Femur (tissue), 1 donor: ENCODE results near the gene SDF4.

Experiments
- DNase-seq: peaks from one replicate; pipeline ENCODE4 v3.0.0-alpha.2; 2017

SDF4 gene, protein sequence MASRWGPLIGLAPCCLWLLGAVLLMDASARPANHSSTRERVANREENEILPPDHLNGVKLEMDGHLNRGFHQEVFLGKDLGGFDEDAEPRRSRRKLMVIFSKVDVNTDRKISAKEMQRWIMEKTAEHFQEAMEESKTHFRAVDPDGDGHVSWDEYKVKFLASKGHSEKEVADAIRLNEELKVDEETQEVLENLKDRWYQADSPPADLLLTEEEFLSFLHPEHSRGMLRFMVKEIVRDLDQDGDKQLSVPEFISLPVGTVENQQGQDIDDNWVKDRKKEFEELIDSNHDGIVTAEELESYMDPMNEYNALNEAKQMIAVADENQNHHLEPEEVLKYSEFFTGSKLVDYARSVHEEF

DNA sequence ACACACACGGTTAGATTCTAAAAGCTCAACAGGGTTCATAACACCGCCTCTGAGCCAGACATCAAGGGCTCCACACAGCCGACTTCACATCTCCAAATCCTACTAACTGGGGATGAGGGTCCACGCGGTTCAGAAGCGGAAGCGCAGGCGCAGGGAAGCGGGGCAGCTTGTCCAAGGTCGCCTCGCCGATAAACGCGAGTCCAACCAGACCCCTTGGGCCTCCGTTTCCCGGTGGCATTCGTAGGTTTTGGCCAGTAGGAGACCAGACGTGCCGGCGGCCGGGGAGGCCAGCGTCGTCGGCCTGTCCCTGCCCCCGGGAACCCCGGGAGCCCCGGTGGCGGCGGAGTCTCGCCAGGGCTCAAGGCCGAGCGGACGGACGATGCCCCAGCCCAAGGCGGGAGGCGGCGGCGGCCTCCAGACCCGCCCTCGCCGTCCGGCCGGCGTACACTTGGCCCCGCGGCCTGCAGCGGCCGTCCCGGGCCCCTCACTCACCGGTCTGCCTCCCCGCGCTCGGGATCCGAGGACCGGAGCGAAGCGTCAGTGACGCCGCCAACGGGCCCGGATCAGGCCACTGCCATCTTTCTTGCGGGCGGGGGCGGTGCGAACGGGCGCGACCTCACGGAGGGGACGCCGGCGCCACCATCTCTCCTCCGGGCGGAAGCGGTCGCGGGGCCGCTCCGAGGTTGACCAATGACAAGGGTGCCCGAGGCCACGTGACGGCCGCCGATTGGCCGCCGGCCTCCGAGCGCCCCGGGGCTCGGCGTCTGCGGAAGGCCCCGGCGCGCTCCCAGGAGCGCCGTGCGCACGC is at the start of gene SDF4:
TSS of gene SDF4 (minus strand) at position 602 of the 808 bp plus-strand sequence. CDS start 3,229 bp downstream, outside the sequence.
- peak; percentile 97 for DNase-seq

DNA sequence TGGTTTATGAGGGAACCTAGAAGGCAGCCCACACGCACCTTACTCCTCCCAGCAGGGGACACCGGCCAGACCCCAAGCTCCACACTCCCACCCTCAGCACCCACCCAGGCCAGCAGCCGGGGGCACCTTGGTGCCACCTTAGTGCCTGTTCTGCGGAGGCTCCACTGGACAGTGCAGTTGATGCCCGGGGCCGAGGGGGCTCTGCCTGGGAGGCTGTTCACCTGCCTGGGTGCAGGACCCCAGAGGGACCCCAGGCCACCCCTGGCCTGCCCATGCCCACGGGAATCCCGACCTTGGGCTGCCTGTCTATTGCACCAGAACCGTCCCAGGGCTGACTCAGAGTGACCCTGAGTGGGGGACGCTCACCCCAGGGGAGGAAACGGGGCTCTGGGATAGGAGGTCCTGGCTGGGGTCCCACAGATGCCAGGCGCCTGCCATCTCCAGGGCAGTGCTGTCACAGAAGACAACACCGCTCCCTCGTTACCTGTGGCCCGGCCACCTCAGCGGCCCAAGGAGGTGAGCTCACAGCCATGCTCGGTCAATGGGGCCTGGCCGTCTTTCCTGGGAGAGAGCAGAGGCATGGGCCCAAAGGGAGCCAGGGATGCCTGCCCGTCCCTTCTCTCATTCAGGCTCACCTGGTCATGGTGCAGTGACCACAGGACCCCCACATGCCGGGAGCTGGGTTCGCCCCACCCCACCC is 49.1 kb upstream of the SDF4 start:
- DNase-seq = no peak

DNA sequence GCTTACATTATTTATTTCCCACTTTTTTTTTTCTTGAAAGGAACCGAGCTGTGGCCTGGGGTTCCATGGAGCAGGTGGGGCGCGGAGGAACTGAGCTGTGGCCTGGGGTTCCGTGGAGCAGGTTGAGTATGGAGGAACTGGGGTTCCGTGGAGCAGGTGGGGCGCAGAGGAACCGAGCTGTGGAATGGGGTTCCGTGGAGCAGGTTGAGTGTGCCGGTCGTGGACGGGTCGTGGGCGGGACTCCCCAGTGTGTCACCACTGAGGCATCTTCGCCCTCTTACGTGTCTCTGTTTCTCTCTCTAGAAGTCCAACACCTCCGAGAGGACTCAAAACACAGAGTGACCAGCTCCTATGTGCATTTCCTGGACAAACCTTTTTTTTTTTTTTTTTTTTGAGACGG is 47.2 kb upstream of the SDF4 start:
- no peak for DNase-seq

DNA sequence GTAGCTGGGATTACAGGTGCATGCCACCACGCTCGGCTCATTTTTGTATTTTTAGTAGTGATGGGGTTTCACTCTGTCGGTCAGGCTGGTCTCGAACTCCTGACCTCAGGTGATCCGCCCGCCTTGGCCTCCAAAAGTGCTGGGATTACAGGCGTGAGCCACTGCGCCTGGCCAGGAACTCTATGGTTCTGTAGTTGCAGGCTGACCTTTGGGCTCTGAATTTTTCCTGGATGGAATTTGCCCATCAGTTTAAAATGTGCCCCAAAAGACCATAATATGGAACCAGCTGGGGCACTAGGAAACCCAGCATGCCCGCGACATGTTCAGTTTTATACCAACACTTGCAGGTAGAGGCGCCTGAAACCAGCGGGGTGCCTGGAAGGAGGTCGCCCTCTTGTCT is 46.8 kb upstream of the SDF4 start:
- no peak for DNase-seq

DNA sequence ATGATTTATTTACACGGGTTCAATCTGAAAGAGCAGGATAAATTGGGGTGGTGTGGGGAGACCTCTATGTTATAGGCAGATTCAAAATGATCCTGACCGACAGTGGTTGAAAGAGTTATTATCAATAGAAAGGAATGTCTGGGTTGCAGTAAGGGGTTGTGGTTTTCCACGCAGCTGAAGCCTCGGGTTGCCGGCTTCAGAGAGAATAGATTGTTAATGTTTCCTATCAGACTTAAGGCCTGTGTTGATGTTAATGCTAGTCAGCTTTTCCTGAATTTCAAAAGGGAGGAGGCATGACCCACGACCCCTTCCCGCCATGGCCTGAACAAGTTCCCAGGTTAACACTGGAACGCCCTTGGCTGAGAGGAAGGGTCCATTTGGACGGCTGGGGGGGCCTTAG is 44.0 kb upstream of the SDF4 start:
- no peak for DNase-seq

DNA sequence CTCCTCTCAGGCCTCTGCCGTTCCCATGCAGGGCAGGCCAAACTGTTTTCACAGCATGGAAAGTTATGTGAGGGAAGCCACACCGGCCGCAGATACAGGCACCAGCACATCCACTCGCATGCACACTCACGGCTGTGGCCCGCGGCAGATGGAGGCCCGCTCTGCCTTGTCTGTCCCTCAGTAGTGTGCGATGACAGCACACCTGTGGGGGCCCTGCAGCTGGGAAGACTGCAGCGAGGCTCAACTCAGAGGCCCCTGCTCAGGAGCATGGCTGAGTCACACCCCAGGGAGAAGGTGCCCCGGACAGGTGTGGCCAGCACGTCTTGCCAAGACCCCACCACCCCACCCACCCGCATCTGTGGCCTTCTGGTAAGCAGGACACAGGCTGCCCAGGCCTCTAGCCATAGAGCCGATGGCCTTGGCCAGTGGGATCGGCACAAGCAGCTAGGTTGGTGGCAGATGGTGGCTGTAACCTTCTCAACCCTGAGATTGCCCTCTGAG is 43.2 kb upstream of the SDF4 start:
- DNase-seq = no peak

DNA sequence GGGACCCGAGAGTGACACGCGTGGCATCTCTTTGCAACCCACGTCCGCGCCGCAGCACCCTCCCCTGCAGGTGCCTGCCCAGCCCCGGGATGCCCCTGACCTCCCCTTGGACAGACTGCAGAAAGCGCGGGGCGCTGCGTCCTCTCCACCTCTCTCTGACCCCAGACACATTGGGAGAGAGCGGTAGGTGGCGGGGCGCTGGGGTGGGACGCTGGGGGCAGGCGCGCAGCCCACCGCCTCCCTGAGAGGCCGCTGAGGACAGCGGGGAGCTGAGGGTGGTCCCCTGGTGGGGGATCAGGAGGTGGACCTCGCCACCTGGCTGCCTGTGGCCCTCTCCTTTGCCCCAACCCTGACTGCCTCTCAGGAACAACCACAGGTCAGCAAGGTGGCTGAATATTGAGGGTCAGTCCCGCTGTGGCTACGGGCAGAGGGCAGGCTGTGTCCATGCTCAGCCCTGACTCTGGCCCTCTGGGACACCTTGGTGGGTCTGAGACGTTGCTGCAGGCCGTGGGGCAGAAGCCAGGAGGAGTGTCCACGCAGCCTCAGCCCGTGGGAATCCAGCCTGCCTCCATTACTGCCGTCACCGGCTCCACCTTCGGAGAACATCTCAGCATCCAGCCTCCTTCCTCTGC is 42.6 kb upstream of the SDF4 start:
- no peak for DNase-seq

DNA sequence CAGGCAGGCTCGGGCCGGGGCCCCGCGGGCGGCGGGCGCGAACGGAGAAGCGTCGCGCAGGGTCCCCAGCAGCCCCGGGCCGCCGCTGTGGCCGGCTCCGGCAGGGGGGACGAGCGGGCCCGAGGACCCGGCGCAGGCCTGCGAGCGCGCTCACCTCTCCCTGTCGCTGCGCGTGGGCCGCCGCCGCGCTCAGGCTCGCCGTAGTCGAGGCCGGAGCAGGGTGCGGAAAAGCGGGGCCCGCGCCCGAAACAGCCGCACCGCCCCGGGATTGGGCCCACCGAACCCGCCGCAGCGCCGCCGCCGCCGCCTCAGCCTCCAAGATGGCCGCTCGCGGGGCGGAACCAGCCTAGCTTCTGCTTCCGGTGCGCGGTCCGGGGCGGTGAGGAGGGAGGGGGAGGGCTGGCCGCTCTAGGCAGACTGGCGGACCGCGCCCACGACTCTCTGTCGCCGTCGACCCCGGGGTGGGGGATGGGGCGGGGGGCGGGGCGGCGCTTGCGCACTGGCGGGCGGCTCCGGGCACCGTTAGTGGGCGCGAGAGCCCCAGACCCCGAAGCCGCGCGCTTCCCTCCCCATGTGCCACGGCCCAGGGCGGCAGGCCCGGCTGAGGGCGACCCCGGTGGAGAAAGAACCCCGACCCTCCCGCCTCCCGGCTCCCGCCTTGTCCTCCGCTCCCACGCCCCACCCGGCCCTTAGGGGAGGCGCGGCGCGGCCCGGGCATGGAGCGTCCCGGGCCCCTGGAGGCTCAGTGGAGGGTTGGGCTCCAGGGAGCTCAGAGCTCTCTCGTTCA is 41.9 kb upstream of the SDF4 start, which contains the start of gene UBE2J2:
TSS of gene UBE2J2 (minus strand) at position 343 of the 787 bp plus-strand sequence. CDS start 5,862 bp downstream, outside the sequence.
- DNase-seq = peak; percentile 96

DNA sequence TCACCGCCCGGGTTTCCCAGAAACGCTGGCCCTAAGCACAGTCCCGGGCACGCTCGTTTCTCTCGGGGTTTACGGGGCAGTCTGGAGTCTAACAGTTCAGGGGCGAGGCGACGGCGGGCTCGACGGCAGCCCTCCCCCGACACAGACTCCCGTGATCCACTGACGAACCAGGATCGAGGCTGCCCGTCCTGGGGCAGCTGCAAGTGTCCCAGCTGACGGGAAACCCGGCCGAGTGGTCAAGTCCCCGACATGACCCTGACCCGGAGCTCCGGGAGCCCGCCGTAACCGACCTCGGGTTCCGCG is 41.4 kb upstream of the SDF4 start:
- no peak for DNase-seq

DNA sequence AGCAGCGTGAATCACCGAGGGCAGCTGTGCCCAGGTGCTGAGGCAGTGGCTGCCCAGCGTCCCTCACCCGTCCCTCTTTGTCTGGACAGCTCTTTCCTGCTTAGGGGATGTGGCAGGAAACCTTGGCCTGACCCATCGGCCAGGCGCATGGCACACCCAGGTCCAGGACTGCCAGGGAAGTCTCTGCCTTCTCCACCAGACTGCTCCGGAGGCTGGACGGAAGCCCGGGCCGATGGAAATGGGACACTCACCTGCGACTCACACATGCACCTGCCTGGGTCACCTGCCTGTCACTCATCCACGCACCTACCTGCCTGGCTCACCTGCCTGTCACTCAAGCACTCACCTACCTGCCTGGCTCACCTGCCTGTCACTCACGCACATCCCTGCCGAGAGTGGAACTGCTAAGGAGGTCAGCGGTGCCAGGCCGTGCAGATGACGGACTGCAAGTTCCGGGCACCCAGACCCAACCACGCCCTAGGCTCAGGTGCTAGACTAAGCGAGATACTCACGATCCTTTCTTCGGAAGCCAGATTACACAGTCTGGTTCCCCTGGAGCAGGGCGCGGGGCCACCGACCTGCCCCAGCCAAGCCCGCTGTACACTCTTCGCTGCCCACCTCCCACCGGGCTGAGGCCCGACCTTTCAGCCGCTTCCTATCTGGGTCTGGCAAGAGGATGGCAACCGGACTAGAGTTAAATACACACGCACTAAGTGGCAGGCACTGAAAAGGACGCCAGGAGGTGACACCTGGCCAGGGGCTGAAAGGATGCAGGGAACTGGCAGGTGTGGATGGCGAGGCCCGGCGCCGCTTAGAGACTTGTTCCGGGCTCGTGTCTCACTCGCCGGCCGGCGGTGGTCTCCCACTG is 40.8 kb upstream of the SDF4 start:
- DNase-seq = no peak

DNA sequence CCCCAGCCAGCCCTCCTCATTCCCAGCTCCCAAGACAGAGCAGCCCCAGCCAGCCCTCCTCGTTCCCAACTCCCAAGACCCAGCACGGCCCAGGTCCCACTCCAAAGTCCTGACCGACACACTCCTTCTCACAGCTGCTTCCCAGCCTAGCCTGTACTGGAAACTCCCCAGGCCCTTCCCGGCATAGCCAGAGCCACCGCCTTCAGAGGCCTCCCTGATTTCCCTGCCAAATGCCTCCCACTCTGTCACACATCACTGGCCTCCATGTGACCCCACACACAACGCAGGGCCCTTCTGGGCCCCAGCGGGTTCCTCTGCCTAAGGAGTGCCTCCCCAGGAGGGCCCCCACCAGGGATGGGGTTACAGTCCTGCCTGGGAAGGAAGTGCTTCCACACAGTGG is 39.0 kb upstream of the SDF4 start:
- no peak for DNase-seq

DNA sequence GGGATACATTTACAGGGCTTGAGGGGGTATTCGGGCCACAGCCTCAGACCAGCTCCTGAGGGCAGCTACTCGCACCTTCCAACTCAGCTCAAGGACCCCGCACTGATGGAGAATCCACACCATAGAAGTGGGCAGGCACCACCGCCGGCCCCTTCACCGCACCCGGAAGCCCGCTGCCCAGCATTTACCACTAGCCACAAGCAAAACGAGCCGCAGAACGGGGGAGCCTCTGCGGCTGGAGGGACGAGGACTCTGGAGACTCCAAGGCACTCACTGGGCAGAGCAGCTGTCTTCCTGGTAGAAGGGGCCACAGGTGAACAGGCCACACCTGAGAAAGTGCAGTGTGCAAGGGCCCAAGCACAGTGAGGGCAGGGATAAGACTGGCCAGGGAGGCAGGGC is 36.5 kb upstream of the SDF4 start:
- no peak for DNase-seq

DNA sequence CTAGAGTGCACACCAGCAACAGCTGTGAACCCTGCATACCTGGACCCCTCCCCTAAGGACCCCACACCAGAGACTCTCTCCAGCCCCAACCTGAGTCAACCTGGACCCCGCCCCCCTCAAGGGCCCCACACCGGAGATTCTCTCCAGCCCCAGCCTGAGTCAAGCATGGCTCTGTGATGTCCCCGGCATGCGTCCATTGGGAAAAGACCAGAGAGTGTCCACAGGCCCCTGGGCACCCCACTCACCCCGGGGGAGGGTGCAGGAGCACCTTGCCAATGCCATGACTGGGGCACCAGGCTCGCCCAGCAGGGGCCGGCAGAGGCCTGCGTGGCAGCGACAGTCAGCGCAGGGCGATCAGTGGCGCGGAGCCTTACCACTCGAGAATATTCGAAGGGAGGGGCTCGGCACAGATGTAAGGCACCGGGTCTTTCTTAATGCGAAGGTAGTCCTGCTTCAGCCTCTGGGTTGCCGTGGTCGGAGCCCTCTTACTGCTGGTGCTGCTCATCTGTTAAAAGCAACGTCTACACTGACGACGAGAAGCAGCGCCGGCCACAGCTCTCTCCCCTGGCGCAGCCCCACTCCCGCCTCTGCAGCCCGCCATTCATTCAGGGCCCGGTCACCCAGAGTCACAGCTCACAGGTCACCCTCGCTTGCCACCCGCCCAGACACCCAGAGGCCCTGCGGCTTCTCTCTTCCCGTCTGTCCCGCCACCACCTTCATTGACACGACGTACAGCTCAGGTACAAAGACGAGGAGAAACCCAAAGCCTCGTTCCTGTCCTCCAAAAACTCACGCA is 35.9 kb upstream of the SDF4 start:
- no peak for DNase-seq

DNA sequence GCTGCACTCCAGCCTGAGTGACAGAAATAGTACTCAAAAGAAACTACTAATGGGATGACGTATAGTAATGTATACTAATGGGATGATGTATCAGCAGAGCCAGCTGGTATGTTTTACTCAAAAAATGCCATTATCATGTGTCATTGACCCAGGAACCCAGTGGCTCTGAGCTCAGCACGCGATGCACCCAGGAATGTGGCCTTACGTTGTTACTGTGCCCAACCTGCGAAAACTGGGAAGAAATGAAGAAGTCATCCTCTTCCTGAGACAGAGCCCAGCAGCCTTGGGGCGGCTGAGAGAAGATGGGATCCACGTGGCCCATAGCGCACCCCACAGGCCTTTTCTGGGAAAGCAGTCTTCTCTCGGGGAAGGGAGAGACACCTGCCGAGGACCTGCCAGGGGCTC is 33.1 kb upstream of the SDF4 start:
- DNase-seq = no peak

DNA sequence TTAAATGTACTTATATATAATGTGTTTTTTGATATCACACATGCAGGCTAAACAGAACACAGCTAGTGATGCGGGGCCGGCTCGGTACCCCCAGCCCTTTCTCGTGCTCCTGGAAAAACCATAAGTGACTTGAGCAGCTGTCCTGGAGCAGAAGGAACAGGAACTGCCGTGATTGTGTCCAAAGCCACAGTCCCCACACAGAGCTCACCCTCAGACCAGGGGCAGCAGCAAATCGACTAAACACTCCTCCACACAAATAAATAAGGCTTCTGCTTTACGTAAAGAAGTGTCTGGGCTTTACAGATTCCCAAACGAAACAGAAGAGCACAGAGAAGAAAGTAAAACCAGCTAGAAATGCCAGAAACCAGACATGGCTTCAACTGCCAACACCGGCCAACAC is 32.2 kb upstream of the SDF4 start:
- DNase-seq = no peak

DNA sequence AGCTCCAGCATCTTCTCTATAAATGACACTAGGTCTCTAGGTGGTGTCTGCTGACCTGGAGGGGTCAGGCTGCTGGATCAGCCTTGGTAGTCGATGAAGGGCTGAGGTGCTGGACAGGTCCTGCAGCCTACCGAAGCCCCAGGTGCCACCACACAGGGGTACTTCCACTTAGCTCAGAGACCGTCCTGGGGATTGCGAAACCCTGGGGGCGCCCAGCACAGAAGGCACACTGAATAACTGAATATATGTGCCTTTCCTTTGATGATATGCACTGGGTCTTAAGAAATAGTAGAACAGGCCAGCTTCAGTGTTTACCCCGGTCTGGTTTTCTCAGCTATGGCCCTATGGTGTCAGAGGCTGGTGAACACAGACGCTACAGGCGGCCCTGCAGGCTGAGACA is 31.0 kb upstream of the SDF4 start:
- no peak for DNase-seq

DNA sequence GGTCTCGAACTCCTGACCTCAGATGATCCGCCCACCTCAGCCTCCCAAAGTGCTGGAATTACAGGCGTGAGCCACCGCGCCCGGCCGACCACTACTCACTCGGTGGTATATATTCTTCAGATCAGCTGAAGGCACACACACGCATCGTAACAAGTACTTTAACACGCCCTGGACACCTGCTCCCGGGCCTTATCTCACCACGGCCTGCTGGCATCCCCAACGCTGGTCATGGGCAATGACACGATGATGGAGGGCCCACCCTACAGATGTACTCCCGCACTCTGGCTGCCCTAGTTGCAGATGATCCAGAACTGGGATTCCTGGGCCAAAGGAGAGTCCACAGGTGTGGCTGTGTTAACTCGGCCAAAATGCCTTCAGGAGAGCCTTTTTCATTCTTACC is 30.3 kb upstream of the SDF4 start:
- DNase-seq = no peak

DNA sequence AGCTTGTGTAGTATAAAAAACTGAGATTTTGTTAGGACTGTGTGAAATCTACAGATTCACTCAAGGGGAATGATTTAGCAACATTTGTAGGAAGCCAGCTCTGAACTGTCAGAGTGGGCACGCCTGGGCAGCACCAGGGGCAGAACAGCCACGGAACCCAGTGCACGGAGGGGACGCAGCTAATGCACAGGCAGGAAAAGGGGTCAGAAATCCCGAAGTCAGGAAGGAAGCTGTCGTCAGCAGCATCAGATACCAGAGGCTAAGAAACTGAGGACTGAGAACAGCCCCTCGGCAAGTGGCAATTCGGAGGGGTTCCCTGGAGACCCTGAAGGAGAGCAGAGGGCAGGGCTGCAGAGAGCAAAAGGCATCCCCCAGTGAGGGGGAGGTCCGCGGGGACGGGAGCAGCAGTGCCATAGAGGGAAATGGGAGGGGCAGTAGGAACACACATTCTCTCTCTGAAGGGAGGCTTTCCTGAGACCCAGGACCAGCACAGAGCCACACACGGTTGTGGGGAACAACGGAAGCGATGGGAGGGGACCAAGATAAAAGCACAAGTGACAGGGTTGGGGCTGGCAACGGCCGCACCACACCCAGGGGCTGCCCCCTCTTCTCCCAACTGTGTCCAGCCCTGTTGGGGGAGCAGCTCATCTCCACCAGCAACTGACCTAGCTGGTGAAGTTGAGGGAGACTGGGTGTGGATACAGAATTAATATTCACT is 29.2 kb upstream of the SDF4 start:
- no peak for DNase-seq

DNA sequence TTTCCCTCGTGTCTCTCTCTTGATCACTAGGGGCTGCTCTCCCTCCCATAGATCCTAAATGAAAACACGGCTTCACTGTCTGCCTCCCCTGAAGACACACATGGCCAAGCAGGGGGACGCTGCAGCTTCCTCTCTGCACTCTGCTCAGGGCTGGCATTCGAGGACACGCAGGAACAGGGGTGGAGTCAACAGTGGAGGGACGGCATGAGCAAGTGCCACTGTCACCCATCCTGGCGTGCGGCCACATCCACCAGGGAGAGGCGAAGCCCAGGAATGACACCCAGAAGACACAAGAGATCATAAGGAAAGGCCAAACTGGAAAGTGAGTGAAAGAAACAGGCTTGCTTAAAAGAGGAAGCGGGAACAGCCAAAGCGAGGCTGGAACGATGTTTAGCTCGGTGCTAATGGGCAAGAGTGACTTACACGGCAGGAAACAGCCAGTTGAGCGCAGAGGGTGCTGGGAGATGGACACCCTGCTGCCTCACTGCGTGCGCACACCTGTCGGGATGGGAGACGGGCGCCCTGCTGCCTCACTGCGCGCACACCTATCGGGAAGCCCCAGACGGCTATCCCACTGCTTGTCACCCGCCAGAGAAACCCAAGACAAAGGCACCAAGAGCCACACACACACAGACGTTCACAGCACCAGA is 28.3 kb upstream of the SDF4 start:
- DNase-seq = no peak
